Fibroblast of the conjunctiva (primary cell): ENCODE measurements around the gene CEBPZ.
"Not testable (repeated sequence)": the region's sequence is repeated elsewhere in the genome, so short reads cannot be mapped to it uniquely, and the experiment has no call there.

Experiments used
- DNase-seq: peaks from one replicate; pipeline ENCODE4 v3.0.0-alpha.2; 2010; ENCODE audit warnings: low read depth

CEBPZ gene, protein sequence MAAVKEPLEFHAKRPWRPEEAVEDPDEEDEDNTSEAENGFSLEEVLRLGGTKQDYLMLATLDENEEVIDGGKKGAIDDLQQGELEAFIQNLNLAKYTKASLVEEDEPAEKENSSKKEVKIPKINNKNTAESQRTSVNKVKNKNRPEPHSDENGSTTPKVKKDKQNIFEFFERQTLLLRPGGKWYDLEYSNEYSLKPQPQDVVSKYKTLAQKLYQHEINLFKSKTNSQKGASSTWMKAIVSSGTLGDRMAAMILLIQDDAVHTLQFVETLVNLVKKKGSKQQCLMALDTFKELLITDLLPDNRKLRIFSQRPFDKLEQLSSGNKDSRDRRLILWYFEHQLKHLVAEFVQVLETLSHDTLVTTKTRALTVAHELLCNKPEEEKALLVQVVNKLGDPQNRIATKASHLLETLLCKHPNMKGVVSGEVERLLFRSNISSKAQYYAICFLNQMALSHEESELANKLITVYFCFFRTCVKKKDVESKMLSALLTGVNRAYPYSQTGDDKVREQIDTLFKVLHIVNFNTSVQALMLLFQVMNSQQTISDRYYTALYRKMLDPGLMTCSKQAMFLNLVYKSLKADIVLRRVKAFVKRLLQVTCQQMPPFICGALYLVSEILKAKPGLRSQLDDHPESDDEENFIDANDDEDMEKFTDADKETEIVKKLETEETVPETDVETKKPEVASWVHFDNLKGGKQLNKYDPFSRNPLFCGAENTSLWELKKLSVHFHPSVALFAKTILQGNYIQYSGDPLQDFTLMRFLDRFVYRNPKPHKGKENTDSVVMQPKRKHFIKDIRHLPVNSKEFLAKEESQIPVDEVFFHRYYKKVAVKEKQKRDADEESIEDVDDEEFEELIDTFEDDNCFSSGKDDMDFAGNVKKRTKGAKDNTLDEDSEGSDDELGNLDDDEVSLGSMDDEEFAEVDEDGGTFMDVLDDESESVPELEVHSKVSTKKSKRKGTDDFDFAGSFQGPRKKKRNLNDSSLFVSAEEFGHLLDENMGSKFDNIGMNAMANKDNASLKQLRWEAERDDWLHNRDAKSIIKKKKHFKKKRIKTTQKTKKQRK

DNA sequence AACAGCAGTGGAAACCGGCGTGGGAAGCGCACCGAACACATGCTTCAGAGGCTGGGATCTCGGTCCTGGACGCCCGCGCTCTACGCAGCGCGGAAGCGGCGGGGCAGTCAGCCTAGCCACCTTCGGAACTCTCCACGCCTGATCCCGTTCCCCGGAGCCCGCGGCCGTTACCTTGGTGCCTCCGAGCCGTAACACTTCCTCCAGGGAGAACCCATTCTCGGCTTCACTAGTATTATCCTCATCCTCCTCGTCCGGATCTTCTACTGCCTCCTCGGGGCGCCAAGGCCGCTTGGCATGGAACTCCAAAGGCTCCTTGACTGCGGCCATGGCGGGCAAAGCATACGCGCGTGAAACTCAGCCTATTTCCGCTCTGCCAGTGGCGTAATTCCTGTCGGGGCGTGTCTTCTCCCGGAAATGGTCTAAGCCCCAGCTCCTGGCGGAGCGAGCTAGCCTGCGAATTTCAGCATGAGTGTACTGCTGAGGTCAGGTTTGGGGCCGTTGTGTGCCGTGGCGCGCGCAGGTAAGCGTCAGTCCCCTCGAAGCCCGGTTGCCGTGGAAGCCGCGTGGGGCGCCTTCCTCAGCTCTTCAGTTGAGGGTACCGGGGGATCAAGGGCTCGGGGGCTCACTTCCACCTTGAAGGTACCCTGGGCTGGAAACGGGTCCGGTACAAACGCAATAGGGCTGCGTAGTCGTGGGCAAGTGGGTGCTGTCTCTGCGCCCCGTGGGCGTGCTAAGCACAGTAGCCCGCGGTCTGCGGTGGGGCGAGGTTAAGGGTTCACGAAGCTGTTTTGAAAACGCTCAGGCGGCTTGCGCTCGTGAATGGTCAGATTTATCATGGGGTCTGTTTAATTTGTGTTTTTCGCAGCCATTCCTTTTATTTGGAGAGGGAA is at the start of gene CEBPZ, which contains the start of gene NDUFAF7:
CEBPZ (minus strand) TSS at position 356 of the 890 bp plus-strand sequence; CDS start at position 327, 29 bp downstream.
NDUFAF7 (plus strand) TSS at position 418 of the 890 bp plus-strand sequence; CDS start at position 466, 48 bp downstream.
- DNase-seq: peak; percentile 77

DNA sequence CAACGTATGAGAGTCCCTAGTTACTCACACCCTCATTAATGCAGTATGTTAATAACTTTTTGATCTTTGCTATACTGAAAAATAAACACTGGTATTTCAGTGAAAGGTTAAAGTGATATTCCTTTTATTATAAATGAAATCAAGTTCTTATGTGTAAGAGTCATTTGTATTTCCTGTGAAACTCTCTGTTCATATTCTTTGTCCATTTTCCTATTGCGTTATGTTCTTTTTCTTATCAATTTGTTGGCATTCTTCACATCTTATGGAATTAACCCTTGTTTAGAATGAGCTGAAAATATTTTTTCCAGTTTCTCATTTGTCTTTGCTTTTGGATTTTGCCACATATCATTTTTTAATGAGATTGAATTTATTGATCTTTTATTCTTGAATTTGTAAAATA is 44.9 kb upstream of the CEBPZ start:
- no peak for DNase-seq

DNA sequence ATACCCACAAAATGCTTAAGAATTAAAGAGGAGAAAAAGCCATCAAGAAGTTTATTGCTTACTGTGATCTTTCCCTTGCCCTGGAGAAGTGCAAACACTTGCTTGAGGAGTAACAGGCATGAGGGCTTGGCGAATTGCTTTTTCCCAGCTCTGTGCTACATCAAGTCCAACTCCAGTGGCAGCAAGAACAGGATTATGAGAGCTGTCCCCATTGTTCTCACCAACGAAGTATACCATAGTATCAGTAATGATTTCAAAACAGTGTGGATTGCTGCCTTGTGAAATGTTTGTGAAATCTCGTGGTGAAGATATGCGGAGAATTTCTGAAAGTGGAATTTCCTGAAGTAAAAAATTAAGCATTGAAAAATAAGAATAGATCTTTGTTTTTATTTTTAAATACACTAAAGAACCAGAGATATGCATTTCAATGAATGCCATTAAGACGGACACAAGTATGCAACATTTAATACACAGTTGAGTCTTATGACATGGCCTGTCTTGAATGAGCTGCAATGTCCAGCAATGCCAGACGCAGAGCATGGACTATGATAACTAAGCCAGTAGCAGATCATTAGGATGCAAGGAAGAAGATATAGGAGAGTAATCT is 43.1 kb upstream of the CEBPZ start:
- DNase-seq: no peak

DNA sequence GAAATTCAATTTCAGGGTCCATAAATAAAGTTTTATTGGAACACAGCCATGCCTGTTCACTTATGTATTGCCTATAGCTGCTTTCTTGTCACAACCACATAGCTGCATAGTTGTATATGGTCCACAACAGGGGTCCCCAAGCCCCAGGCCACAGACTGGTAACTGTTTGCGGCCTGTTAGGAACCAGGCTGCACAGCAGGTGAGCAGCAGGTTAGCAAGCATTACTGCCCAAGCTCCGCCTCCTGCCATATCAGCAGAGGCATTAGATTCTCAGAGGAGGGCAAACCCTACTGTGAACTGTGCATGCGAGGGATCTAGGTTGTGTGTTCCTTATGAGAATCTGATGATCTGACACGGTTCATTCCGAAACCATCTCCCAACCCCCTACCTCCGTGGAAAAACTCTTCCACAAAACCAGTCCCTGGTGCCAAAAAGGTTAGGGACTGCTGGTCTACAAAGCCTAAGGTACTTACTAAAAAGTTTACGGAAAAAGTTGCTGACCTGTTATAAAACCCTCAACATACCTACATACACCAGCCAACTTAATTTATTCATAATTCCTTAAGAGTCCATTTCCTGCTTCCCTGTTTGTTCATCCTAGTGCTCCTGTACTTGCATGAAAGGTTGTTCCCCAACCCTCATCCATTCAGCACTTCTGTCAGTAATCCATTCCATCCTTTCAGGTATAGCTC is 40.1 kb upstream of the CEBPZ start:
- DNase-seq: no peak

DNA sequence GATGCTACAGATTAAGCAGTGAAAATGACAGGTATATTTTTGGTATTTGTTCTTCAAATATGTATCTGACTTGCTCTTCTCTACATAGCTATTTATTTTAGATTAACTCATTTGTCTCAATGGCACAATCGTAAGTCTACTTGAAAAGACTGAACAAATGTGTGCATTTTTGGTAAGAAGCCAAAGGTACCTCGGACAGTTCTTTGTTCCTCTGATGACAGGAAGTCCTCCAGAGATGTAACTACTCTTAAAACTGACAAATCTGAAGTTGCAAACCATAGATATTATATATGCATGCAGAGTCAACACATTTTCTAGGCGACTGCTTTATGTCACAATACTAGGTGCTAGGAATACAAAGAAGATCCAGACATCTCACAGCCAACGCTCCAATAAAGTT is 36.7 kb upstream of the CEBPZ start:
- no peak for DNase-seq

DNA sequence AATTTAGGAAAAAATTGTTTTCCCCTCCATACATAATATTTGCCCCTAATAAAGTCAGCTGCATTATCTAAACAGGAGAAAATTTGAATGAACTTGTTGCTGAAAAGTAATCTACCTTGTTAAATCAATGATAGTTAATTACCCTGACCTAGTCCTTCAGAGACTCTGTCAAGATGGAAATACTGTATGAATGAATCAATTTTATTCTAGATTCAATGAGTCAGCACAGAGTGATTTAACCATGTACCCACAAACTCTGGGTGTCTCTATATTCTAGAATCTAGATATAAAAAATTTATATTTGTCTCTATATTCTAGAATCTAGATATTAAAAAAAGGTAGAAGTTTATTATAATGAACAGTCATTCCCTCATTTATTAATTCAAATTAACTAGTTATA is 36.3 kb upstream of the CEBPZ start:
- DNase-seq: no peak

DNA sequence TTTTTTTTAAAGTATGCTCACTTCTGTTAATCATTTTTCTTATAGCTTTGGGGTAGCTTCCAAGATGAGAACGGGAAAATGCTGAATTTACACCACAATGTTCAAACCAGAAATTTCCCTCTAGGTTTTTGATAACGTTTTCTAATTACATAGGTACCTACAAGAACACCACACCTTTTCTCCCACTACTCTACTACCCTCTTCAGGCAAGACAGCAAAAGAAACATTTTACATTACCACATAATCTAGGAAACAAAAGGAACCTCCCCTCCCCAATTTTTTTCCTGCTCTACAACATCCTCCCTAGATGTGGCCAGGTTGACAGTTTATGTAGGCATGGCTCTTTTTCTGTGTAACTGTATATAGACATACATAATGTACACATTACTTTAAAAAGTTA is 32.4 kb upstream of the CEBPZ start:
- no peak for DNase-seq

DNA sequence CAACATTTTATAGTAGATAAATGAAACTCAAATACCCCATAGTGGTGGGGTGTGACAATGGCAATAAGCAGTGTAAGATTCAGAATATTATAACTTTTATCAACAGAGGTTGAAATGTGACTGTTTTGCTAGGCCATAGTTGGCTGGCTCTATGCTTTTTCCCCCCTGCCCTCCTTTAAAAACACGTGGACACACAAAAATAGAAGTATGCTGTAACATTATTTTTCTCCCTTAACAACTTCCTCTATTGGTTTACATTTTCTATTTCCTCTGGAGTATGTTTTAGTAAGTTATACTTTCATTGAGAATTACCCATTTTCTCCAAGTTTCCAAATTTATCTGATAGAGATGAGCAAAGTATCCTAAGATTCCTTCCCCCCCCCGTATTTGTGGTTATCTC is 31.1 kb upstream of the CEBPZ start:
- no peak for DNase-seq

DNA sequence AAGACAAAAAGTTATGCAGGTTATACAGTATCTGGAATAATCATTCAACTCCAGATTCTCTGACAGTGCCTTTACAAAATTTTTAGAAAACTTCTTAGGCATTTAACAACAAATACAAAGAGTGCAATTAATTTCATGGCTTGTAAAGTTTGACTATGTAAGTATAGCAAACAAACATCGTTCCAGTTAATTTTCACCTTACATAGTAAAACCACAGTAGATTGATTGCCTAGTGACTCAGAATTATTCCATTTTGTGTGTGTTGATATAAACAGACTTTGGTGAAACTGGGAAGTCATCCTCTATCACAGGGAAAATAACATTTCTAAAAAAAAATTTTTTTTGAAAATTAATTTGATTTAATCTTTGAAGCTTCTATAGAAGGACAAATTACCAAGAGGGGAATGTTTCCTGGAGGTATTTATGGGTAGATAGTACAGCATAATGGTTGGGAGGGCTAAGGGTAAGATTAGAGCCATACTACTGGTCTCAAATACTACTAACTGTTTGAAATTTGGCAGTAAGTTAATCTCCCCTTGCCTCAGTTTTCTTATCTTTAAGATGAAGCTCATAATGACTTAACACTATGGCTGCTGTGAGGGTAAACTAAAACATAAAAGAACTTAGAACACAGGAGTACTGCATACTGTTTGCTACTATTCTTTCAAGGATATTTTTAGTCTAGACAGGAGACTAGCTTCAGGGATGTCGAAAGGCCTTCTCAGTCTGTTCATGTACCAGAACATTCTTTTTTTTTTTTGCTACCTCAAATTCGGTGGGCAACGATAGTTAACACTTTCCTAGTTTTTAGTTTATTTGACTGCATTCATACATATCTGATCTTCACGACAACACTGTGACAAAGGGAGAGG is 19.7 kb upstream of the CEBPZ start:
- DNase-seq: no peak

DNA sequence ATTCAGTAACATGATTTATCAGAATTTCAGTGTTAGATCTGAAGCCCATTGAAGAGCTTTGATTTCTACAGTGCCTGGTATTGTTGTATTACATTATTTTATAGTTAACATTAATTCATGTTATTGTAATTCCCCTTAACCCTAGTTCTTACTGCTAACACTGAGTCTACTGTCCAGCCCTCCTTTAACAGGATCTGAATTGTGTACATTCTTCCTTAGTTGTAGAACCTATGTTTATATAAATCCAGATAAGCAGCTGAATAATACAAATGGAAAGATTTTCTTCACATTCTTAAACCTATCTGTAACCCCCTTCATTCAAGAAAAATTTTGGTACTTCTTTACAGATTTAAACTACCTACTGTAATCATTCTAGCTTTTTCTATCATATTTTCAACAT is 14.8 kb upstream of the CEBPZ start:
- no peak for DNase-seq

DNA sequence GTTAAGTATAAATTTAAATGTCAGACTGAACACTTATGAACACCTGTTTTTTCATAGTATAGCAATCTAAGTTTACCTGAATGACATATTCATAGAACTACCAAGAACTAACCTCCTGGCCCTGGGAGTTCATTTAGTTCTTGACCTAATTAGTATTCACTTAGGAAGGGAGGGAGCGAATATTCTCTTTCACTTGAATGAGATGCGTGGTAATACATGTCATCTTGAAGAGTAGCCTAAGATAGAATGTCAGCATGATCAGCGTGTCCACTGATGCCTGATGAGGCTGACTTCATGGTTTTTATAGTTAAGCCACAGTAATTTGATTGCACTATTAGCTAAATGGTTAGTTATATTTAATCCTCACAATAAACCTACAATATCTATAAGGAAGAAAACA is 13.4 kb upstream of the CEBPZ start:
- DNase-seq: no peak

DNA sequence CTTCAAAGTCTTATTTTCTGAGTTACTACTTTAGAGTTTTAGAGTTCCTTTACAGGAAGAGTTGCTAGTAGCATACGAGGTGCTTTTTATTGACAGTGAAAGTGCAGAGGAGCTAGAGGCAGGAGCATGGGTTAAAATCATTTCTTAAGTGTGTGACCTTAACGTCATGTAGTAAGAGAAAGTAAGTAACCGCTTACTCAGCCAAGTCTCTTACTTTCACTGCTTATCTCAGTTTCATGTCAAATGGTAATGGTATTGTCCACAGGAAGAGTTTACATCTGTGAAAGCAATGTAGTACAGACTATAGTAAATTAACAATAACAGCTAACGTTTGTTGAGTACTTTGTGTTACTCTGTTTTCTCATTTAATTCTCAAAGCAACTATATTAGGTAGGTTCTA is 12.6 kb upstream of the CEBPZ start:
- no peak for DNase-seq

DNA sequence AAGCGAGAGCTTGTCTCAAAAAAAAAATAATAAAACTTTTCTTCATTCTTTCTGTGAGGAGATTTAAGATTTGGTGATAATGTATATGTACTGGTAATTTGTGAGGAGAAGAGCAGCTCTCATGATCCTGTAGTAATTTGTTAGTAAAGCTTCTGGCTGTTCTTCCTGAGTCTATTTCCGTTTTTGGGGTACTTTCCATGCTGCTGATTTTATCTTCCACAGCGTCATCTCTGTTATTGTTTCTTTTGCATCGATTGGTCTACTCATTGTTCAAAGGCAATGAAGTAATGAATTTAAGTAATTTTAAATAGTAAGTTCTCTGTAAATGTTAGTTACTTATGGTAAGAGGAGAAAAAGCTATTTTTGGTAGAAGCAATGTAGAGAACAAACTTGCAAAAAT is 12.0 kb upstream of the CEBPZ start:
- no peak for DNase-seq

DNA sequence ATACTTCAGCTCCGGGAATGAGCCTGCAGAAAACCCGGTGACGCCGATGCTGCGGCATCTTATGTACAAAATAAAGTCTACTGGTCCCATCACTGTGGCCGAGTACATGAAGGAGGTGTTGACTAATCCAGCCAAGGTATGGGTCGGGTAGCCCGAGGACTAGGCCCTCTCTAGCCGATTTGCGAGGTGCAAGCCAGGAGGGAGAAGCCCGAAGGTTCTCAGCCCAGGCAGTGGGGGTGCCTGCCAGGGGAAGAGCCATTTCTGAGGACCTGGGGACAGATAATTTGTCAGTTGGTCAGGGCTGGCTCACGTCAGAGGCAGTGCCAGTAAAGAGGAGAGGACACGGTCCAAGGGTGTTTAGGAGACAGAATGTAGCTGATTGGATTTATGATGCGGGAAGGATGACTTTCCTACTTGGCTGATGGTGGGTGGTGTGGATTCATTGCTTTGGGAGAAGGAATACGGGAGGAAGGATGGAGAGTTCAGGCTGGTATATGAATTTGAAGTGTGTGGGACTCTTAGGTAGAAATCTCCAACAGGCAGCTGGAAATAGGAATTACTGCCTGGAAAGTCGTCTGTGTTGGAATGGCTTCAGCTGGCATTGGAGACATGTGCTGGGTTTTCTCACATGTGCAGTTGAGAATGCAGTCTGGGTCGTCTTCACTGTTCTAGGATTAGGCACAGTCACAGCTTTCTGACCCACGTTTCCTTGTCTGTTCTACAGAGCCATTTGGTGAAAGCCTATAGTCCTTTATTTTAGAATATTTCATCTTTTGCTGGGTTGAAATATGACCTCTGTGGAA is 936 bp upstream of the CEBPZ start:
- DNase-seq: no peak

DNA sequence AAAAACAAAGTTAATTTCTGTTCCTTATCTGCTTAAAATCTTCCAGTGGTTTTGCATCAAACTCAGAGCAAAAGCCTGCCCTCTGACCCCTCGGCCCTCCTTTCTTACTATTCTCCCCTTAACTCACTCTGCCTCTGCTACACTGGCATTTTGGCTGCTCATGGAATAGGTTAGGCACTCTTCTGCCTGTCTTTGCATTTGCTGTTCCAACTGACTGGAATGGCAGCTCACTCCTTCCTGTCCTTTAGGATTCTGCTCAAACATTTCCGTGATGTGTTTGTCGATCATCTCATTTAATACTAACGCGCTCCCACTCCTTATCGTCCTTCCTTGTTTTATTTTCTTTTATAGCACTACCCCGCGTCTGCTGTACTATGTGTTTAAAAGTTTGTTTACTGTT is 815 bp downstream of the CEBPZ start:
- no peak for DNase-seq

DNA sequence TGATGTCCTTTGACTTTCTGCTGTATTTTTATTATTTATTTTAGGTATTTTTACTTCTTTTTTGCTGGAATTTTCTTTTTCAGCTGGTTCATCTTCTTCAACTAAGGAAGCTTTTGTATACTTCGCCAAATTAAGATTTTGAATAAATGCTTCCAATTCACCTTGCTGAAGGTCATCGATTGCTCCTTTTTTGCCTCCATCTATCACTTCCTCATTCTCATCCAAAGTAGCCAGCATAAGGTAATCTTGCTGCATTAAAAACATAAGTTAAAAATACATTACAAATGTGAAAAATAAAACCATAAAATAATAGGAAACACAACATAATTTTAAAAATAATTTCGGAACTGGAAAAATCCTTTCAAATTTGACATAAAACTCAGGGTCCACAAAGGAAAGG is 2.6 kb downstream of the CEBPZ start:
- no peak for DNase-seq

DNA sequence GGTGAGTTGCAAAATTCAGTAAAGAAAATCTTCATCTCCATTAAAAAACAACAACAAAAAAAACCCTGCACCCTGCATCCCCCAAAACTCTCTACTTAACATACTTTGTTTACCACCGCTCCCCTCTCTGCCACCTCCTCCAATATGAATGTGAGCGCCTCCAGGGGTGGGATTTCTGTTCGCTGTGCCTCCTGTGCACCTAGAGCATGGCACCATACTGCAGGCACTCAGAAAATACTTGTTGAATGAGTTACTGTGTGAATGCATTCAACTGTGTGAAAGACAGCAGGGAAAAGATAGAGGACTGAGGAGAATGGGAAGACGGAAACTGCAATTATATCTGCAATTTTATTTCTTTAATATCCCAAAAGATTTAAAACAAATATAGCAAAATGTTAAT is 4.5 kb downstream of the CEBPZ start:
- no peak for DNase-seq

DNA sequence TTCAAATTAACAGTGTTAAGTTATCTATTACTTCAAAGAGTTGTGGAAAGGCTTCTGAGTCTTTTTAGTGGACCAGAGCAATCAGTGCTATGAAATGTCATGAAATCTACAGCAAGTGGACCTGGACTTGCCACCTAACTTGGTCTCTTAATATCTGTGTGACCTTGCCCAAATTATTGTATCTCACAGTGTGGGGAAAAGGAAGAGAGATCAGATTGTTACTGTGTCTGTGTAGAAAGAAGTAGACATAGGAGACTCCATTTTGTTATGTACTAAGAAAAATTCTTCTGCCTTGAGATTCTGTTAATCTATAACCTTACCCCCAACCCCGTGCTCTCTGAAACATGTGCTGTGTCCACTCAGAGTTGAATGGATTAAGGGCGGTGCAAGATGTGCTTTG is 6.3 kb downstream of the CEBPZ start:
- not testable (repeated sequence) for DNase-seq

DNA sequence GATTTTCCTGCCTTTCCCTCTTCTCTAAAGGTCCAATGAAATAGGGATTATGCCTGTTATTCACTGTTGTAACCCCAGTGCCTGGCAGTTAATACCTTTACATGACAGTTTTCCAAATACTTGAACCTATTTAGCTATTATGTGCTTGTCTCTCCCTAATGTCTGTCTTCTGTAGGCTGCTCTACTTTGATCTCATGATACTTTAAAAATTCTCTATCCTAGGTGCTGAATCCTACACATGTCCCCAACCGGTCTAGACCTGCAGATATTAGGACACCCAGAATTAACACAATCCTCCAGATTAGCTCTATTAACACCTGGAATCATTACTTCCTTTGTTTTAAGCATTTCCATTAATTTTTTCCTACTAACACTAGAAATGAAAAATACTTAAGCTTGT is 7.3 kb downstream of the CEBPZ start:
- DNase-seq: no peak
